Right cardiac atrium (tissue), 5 donors: Measurements from ENCODE around the gene RPP40. TPM values are rescaled to one million over a fixed set of nuclear protein-coding genes. Genes with fewer than 3 reads are reported as not detected.
A peak's percentile ranks its signal among the peaks of the same experiment; 100 is the strongest.

Experiments used
- ATAC-seq, 2 donors: fragments of 200-7000 bp; cut with Tn5 transposase; one replicate each; pipeline versions ENCODE4 v1.8.0 to v1.9.1; 2020; ENCODE audit warnings: moderate library complexity in 2 of 2, mild to moderate bottlenecking in 1 of 2
- DNase-seq, 3 donors: peaks; one replicate each; pipeline ENCODE4 v3.0.0-alpha.2; 2020
- H3K27ac ChIP-seq: one replicate; pipeline ENCODE4 v1.5.1; 2013; ENCODE audit warnings: mild to moderate bottlenecking, low read length, control low read depth, moderate library complexity
- H3K27me3 ChIP-seq: one replicate; pipeline ENCODE4 v1.6.1; 2013; ENCODE audit not compliant: control insufficient read depth, insufficient read depth
- H3K4me1 ChIP-seq: one replicate; pipeline ENCODE4 v1.6.1; 2013; ENCODE audit warnings: low read length; ENCODE audit not compliant: control insufficient read depth, insufficient read depth
- H3K4me3 ChIP-seq: one replicate; pipeline ENCODE4 v1.5.1; 2013; ENCODE audit warnings: low read length, control low read depth
- H3K9me3 ChIP-seq: one replicate; pipeline ENCODE4 v1.6.1; 2013; ENCODE audit warnings: low read length; ENCODE audit not compliant: control insufficient read depth
- WGBS: extraction: QIAGEN DNeasy Blood & Tissue Kit; methylation state at CpG from one replicate; pipeline ENCODE4 v1.1.7; 2013; 5-methylcytosine and 5-hydroxymethylcytosine counted together
- intact Hi-C, 4 donors: fragments of 100-400 bp; cut with DNase I; formaldehyde crosslinking; loops; one replicate each; pipeline versions ENCODE4 v1.11.0 to v1.14.0; 2022 to 2023
- polyA plus RNA-seq: library from polyadenylated mRNA; stranded (reverse); fragments of 200-250 nt; gene quantifications from one replicate; pipeline ENCODE4 v1.2.3, GENCODE V29; 2013
- total RNA-seq, 4 donors: library from RNA; stranded (reverse); fragmentation: NEBNext Ultra II Directional; extraction: Animal tissue kit (Norgen Biotek cat#: 25700); gene quantifications; one replicate each; pipeline ENCODE4 v1.2.1, GENCODE V29; 2021
- donor health status: healthy with polysubstance abuse.
- donor health status: DM: no; HTN: yes; CAD: no.
- donor health status: DM: no; HTN: no; CAD: no.
- donor health status: DM: no; HTN: yes; CAD: no; lungs with severe emphysema.
- donor health status: DM: yes; HTN: yes; CAD: no.

RPP40 gene
- total and polyA plus RNA-seq, 5 donors: 2.5 to 6.0 (median 3.0) TPM

- ATAC-seq: no peak
- H3K27me3 ChIP-seq: no peaks in the 10 kb centered on the region
- intact Hi-C loops: no loop called here
- H3K4me1 ChIP-seq: no peaks in the 10 kb centered on the region
- no peak for DNase-seq
- H3K9me3 ChIP-seq: no peaks in the 10 kb centered on the region
- WGBS: 86% methylated on average over 5 of the region's 5 CpGs
- no peak overlapping the region for H3K27ac ChIP-seq
- H3K4me3 ChIP-seq: no peak overlapping the region
Observed at GRCh38 chr6:4956625-4957024, 47.2 kb downstream of the RPP40 start.

DNA sequence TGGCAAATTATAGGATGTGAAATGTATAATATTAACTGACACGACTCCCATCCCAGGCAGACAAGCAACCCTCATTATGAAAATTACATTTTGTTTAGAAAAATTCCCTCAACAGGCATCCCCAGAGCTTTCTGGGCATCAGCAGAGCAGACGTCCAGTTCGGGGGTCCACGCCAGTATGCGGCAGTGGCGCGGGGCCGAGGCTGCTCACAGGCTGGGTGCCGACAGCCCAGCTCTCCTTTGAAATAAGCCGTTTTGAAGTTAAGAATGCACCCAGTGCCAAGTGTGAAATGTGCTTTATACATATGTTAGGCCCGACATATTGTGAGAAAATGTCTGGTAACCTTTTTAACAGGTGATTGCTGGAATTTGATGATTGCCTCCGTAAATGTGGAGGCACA lies 50.4 kb downstream of the RPP40 start:
- Histone ChIP-seq H3K4me1 (no peaks in the 10 kb centered on the region), H3K4me3 (no peak overlapping the region), H3K27ac (no peak overlapping the region), H3K27me3 (no peaks in the 10 kb centered on the region), H3K9me3 (no peaks in the 10 kb centered on the region)
- no peak for ATAC-seq
- no peak for DNase-seq
- 94% methylated on average over 12 of the region's 12 CpGs for WGBS
- intact Hi-C loops: no loop called here

DNA sequence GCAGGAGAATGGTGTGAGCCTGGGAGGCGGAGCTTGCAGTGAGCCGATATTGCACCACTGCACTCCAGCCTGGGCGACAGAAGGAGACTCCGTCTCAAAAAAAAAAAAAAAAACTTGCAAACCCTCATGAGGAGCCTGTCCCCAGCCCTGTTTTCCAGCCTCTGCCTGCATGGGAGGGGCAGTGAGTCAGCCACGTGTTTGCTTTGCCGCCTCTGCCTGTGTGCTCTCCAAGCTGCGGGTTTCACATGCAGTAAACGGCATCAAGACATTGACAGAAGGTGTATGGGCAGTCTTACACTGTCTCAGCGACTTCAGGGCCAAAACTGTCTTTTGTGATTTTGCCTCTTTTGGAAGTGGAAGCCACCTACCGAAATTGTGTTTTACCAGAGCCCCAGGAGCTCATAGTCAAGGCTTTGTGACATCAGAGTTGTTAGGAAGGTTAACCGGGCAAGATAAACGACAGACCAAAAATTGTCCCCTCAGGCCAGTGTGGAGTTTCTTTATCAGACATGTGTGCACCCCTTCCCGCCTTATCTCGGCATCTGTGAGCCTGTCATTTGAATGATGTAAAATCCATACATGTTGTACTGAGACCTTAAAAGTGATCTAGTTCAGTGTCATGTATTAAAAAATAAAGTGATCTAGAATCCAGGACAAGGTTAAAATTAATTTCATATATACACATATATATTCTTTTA lies 52.9 kb downstream of the RPP40 start:
- WGBS: 92% methylated on average over 14 of the region's 14 CpGs
- no peak for ATAC-seq
- H3K27me3 ChIP-seq: no peaks in the 10 kb centered on the region
- H3K9me3 ChIP-seq: no peaks in the 10 kb centered on the region
- no peak for DNase-seq
- intact Hi-C loops: no loop called here
- no peak overlapping the region for H3K27ac ChIP-seq
- no peaks in the 10 kb centered on the region for H3K4me1 ChIP-seq
- no peak overlapping the region for H3K4me3 ChIP-seq

DNA sequence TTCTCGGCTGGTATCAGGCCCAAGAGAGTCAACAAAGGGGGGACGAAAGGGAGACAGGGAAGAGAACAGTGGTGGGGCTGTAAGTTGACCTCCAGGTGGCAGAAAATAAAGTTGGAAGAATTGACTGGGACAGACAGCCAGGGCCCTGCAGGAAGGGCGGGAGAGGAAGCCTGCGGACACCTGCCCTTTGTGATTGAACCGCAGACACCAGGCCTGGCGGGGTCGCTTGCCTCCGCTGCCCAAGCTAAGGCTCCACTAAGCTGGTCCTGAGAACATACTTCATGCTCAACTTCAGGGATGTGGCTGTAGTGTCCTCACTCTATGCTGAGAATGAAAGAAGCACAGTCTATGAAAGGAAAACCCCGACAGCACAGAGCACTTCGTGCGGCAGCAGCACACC lies 53.8 kb downstream of the RPP40 start:
- no peaks in the 10 kb centered on the region for H3K27me3 ChIP-seq
- no peaks in the 10 kb centered on the region for H3K4me1 ChIP-seq
- WGBS: 98% methylated on average over 11 of the region's 11 CpGs
- DNase-seq: no peak
- intact Hi-C loops: no loop called here
- H3K9me3 ChIP-seq: no peaks in the 10 kb centered on the region
- no peak for ATAC-seq
- no peak overlapping the region for H3K4me3 ChIP-seq
- H3K27ac ChIP-seq: no peak overlapping the region

GRCh38 chr6:4948781-4949450 lies 54.9 kb downstream of the RPP40 start:
- no peak overlapping the region for H3K27ac ChIP-seq
- H3K9me3 ChIP-seq: no peaks in the 10 kb centered on the region
- H3K4me1 ChIP-seq: no peaks in the 10 kb centered on the region
- no peak for DNase-seq
- H3K27me3 ChIP-seq: no peaks in the 10 kb centered on the region
- intact Hi-C loops: no loop called here
- 86% methylated on average over 15 of the region's 15 CpGs for WGBS
- ATAC-seq: no peak
- H3K4me3 ChIP-seq: no peak overlapping the region

DNA sequence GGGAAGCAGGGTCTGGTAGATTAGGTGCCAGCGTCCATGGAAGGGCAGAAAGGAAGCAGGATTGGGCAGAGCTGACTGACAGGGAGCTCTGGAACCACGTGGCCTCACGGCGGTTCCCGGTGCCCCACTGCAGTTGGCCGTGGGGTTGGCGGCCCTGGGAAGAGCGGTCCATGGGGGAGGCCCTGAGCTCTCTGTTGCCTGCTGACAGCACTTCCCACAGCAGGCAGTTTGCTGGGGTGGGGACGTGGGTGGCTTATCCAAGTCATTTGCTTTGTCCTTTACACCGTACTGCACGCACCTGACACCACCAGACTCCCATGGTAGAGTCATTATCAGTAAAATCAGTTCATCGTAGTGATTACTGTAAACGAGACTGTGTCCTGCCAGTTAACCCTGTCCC lies 56.1 kb downstream of the RPP40 start:
- peaks cover 3% of the 10 kb centered on the region for H3K4me1 ChIP-seq
- intact Hi-C loops: no loop called here
- no peak overlapping the region for H3K27ac ChIP-seq
- no peaks in the 10 kb centered on the region for H3K9me3 ChIP-seq
- no peak overlapping the region for H3K4me3 ChIP-seq
- no peaks in the 10 kb centered on the region for H3K27me3 ChIP-seq
- DNase-seq (peak in 1 of 3 donors; percentile 41), ATAC-seq (no peak)
- WGBS: 86% methylated on average over 13 of the region's 13 CpGs

DNA sequence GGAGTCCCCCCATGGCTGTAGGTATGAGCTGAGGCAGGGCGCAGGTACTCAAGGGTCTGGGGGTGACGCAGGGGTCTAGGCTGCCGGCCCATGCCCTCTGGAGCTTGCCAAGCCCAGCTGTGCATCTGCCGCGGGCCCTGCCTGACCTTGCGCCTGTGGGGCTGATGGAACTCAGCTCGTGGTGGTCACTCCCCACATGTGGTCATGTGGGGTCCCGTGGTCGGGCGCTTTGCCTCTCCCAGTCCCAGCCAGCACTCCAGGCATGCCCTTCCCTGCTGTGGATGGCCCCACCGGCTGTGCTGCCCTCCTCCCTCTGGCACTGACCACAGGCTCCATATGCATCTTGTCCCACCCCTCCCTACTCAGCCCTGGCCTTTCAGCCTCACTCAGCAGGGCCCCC lies 57.3 kb downstream of the RPP40 start:
- DNase-seq: no peak
- ATAC-seq: peak in 1 of 2 donors; percentile 10
- intact Hi-C loops: no loop called here
- H3K27ac ChIP-seq: no peak overlapping the region
- H3K27me3 ChIP-seq: no peaks in the 10 kb centered on the region
- peaks cover 4% of the 10 kb centered on the region for H3K4me1 ChIP-seq
- H3K4me3 ChIP-seq: no peak overlapping the region
- WGBS: 91% methylated on average over 11 of the region's 11 CpGs
- H3K9me3 ChIP-seq: no peaks in the 10 kb centered on the region

Other genes with a start within 250 kb of the RPP40 start
- 10 to 100 TPM; 33.5 to 42.0 (median 36.1) TPM for gene CDYL, start 227.6 kb downstream of the RPP40 start, total RNA-seq
- gene CDYL, start 227.6 kb downstream of the RPP40 start, polyA plus RNA-seq: 6.0 TPM
- gene PPP1R3G, start 81.3 kb upstream of the RPP40 start, total RNA-seq: 10 to 100 TPM in 3 of 4 donors, 1 to 10 TPM in 1; 6.7 to 19.5 (median 16.2) TPM
- gene PPP1R3G, start 81.3 kb upstream of the RPP40 start, polyA plus RNA-seq: 10.9 TPM